Central memory CD4-positive, alpha-beta T cell (primary cell): ENCODE results near the gene LRAT.
"Not testable (repeated sequence)": the region's sequence is repeated elsewhere in the genome, so short reads cannot be mapped to it uniquely, and the experiment has no call there.

Source experiments
- DNase-seq: peaks from one replicate; pipeline ENCODE4 v3.0.0; 2022
- total RNA-seq, 3 experiments: gene quantifications; one replicate each; lab custom pipeline; 2026; lab: John Stamatoyannopoulos, UW

Gene LRAT
- 0.04 to 0.77 (median 0.05) reads per million in 3 experiments for total RNA-seq

GRCh38 chr4:154743683-154744340 lies at the start of gene LRAT:
Gene LRAT, plus strand, starts transcription at chr4:154744000. Its CDS starts 327 bp downstream, at chr4:154744327.
- peak; percentile 12 for DNase-seq

- no peak for DNase-seq
Observed at GRCh38 chr4:154707877-154708276, 35.9 kb upstream of the LRAT start.

DNA sequence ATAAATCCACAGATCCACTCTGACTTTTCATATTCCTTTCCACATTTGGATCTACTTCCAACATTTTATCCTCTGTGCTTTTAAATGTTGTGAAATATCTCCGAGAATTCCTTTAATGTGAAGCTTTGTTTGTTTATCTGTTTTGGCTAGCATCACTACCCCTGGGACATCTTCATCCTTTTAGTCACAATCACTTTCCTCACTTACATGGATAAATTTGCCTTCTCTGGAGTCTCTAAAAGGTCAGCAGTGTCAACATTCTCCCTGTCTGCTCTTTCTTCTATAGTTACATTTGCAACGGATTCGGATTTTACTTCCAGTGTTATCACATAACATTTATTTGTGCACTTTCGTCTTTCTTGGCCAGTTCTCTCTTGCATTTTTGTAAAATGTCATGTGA lies 34.2 kb upstream of the LRAT start:
- DNase-seq: no peak

DNA sequence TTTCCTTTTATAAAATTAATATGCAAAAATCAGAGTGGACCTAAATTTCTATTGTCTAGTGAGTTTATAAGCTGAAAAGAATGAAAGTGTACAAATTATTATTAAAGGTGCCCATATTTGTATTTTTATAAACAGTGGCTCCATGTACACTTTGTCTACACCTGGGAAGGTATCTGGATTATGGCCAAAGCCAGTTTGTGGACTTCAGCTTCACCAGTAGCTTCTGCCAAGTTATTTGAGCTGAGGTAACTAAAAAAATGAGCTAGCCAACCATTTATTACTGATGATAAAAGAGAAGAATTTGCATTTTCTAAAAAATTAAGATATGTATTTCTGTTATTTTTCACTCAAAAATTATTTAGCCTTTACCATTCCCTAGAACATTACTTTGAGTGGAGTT lies 32.3 kb upstream of the LRAT start:
- DNase-seq: no peak

GRCh38 chr4:154714339-154715040 lies 29.3 kb upstream of the LRAT start:
- DNase-seq: no peak

DNA sequence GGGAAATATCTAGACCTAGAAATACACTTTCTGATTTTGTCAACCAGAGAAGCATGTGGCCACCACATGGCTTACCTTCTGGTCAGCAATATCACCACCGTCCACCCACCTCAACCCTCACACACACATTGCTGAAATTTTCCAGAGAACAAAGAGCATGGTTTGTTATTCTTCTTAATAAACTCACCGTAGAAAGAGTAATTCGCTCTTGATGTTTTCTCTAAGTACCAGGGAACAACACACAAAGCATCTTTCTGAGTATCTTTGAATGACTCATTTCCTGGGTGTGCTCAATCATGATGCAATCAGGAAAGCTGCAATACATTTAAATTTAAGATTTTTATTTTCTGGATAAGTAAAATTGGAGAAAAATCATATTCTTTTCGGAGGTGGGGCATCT lies 24.7 kb upstream of the LRAT start:
- DNase-seq: no peak

DNA sequence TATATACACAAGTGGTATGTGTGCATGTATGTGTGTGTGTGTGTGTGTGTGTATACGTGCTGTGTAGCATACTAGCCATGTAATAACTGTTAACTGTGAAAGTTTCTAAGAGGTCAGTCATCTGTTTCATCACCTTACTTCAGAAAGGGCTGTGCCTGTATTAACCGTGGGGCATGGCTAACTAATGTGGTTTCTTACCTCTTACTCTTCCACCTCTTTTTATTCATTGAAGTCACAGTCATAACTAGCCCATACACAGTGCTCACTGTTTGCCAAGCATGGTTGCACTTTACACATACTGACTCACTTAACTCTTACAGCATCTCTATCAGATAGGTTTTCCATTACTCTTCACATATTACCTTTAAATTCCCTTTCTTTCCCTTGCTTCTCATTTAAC lies 23.7 kb upstream of the LRAT start:
- DNase-seq: no peak

GRCh38 chr4:154720618-154721267 lies 23.1 kb upstream of the LRAT start:
- DNase-seq: no peak

DNA sequence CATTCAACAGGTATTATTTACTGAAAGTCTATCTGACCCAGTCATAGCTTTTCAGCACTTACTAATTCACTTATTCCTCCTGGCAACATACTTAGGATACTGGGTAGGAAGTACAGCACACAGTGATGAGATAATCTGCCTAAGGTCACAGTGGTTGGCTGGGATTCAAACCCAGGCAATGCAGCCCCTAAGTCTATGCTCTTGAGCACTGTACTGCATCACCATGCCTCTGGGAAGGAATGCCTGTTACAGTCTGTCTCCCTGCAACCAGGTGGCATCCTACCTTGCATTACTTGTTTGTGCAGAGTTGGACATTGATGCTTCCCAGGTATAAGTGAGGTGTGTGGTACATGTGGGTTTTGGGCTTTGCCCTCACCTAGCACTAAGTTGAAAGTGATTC lies 21.5 kb upstream of the LRAT start:
- no peak for DNase-seq

GRCh38 chr4:154723601-154724000 lies 20.2 kb upstream of the LRAT start:
- not testable (repeated sequence) for DNase-seq

DNA sequence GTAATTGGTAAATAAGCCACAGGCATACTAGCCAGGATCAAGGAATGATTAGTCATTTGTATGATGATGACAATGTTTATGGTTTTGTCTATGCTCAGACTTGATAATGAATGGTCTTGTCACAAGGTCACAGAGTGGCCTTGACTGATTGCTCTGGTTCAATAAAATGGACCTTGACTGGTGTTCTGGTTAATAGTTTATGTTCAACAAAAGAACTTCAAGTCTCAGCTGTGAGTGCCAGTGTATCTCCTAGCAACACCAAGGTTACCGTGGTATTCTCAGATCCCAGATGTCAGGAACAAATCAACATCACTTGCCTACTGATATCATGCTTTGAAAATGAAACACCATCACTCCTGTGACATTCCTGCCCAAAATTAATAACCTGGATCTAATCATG lies 16.3 kb upstream of the LRAT start:
- no peak for DNase-seq

GRCh38 chr4:154731756-154732155 lies 12.0 kb upstream of the LRAT start:
- DNase-seq: no peak

GRCh38 chr4:154732669-154733068 lies 11.1 kb upstream of the LRAT start:
- DNase-seq: no peak

GRCh38 chr4:154736770-154737169 lies 7.0 kb upstream of the LRAT start:
- DNase-seq: no peak

- DNase-seq: no peak
Observed at GRCh38 chr4:154738426-154738825, 5.4 kb upstream of the LRAT start.

DNA sequence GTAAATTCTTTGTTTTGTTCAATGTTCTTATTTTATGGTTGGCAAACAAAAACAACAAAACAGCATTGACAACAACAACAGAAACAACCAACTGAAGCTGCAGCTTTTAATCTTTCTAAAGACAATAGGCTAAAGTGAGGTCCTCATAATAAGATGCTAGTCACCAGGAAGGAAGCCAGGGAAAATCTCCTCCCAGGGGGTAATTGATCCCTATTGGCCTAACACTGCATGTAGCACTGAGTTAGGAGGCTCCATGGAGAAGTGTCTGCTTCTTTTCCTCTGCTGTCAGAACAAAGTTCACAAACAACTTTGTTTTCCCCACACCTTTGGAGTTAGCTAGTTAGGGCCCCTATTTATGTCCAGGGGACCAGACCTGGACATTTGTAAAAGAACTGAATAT lies 4.7 kb upstream of the LRAT start:
- DNase-seq: no peak

DNA sequence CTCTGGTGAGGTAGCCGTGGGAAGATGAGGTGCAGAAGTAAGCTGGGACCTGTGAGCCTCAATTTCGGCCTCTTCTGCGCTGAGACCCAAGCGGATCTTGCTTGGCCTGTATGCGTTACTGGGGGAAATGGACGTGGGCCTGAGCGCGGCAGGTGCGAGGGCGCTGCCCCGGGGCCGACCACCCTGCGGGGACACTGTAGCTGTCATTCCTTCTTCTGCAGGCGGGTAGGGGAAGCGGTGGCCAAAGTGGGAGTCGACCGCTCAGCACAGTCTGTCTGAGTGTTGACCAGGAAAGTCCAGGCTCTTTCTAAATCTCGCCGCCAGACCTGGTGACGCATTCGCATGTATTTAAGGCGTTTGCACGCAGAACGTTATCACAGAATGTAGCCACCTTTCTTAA lies 3.3 kb upstream of the LRAT start:
- DNase-seq: no peak

DNA sequence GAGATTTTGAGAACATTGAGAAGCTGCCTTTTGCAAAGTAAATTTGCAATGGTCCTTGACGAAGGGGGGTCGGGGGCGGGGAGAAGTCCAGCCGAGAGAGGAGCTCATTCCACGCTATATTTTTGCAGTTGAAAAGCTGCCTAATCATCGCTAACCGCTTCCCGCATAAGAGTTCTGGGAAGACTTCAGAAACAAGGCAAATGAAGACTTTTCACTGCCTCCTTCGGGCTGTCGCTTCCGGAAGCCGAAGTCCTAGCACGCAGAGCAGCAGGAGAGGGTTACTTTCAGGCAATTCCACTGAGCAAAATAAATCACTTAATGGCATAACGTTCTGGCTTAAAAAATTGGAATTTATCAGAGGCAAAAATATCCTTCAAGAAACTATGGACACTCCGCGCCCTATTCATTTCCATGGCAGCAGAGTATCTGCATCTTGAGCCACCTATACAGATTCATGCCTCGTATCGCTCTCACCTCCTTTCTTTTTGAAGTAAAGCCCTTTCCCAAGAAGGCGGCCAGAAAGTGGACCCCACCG lies 2.6 kb upstream of the LRAT start:
- no peak for DNase-seq

DNA sequence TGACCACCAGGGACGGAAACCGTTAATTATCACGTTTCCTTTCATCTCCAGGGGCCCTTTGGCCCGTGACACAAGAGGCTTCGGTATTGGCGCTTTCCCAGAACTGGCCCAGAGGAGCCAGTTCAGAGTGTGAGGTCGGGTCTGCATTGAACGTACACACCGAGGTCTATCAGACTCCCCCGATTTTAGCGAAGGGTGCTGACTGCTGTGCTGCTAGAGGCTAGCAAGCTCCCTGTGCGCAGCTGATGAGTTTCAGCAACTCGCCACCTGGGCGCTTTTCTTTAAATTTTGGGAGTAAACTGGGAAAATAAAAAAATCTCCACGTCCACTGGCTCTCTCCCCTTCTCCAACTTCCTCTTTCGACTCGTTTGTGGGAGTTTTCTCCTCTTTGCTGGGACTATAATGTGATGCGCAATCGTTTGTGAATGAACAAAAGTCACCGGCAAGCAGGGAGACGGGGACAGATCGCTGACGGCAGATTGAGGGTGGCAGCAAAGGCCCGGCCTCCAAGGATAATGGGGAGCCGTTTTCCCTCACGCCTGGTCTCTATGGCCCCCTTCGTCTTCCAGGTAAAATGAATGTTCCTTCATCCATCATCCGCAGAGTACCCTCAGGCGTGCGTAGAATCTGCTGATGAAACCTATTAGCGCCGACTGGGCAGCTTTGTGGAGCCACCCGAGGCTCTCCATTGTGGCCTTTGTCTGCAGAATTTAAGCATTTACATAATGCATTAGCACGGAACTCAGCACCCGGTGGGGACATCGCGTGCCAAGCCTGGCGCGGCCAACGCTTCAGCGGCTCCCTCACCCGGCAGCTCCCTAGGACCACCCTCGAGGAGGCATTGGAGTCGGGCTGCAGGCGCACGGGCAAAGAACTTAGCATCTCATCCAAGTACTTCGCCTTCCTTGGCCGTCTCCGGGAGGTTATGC lies 1.6 kb upstream of the LRAT start:
- DNase-seq: no peak

DNA sequence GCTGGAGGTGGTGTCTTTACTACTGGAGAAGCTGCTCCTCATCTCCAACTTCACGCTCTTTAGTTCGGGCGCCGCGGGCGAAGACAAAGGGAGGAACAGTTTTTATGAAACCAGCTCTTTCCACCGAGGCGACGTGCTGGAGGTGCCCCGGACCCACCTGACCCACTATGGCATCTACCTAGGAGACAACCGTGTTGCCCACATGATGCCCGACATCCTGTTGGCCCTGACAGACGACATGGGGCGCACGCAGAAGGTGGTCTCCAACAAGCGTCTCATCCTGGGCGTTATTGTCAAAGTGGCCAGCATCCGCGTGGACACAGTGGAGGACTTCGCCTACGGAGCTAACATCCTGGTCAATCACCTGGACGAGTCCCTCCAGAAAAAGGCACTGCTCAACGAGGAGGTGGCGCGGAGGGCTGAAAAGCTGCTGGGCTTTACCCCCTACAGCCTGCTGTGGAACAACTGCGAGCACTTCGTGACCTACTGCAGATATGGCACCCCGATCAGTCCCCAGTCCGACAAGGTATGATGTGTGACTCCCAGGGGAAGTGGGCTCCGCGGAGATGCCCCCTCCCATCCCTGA lies 634 bp downstream of the LRAT start:
- no peak for DNase-seq

GRCh38 chr4:154757713-154758112 lies 13.9 kb downstream of the LRAT start:
- DNase-seq: no peak

- DNase-seq: no peak
Observed at GRCh38 chr4:154760895-154761294, 17.1 kb downstream of the LRAT start.
